A549 (cell line): ENCODE results near the gene DLG2. TPM values are rescaled to one million over a fixed set of nuclear protein-coding genes. Genes with fewer than 3 reads are reported as not detected.

Source experiments
- ATAC-seq, 2 experiments: fragments of 200-7000 bp in 1 of 2; fragments of >200 bp in 1 of 2; cut with Nextera tagmentation in 1 of 2; cut with Tn5 transposase in 1 of 2; 3 replicates each; pipeline versions ENCODE4 v1.8.0 to v1.9.1; 2018 to 2020; ENCODE audit warnings: mild to moderate bottlenecking in 1 of 2, moderate library complexity in 1 of 2
- CTCF ChIA-PET: fragments of 300-600 bp; sonication (Branson Sonifier 250); formaldehyde crosslinking; extraction: SDS; loops from one replicate; lab custom pipeline; 2021; ENCODE audit warnings: antibody characterized with exemption, inconsistent platforms; lab: Yijun Ruan, JAX
- POLR2A ChIA-PET: fragments of 350-600 bp; formaldehyde crosslinking; extraction: SDS; loops from one replicate; lab custom pipeline; 2021; ENCODE audit warnings: antibody characterized with exemption, inconsistent platforms; lab: Yijun Ruan, JAX
- DNase-seq, 2 experiments: peaks; one replicate each; pipeline versions ENCODE4 v3.0.0 to v3.0.0-alpha.2; 2011 to 2016; ENCODE audit warnings: low read depth in 1 of 2, low spot score in 1 of 2
- FAIRE-seq: peaks from 2 replicates; lab custom pipeline; 2011; peaks lifted over from hg19 to GRCh38; lab: Jason Lieb, UNC
- H3K27ac ChIP-seq, 2 experiments: fragments of >200 bp; sonication (Bioruptor Twin); formaldehyde crosslinking; 3 replicates each; pipeline ENCODE4 v1.5.1; 2016 to 2017
- H3K4me1 ChIP-seq: fragments of >200 bp; sonication (Bioruptor Twin); formaldehyde crosslinking; 3 replicates; pipeline ENCODE4 v1.6.1; 2016
- H3K4me2 ChIP-seq: fragments of >200 bp; sonication (Bioruptor Twin); formaldehyde crosslinking; 3 replicates; pipeline ENCODE4 v1.6.1; 2016
- H3K4me3 ChIP-seq: fragments of >200 bp; sonication (Bioruptor Twin); formaldehyde crosslinking; 3 replicates; pipeline ENCODE4 v1.5.1; 2016
- H3K9me3 ChIP-seq: fragments of >200 bp; sonication (Bioruptor Twin); formaldehyde crosslinking; 3 replicates; pipeline ENCODE4 v1.6.1; 2016
- CBX2 ChIP-seq: fragments of 200-600 bp; sonication (generic); IDR thresholded peaks from 2 replicates; pipeline ENCODE4 v1.6.1; 2016; ENCODE audit warnings: low read depth, mild to moderate bottlenecking, borderline replicate concordance
- ESRRA ChIP-seq: fragments of 150-350 bp; IDR thresholded peaks from 2 replicates; pipeline ENCODE4 v1.6.1; 2014; ENCODE audit warnings: mild to moderate bottlenecking, low read length, borderline replicate concordance
- FOSB ChIP-seq: fragments of 250-450 bp; sonication (Bioruptor Pico); IDR thresholded peaks from 2 replicates; pipeline ENCODE4 v1.5.0; 2020; ENCODE audit warnings: mild to moderate bottlenecking, moderate library complexity
- FOXS1 ChIP-seq: fragments of 250-450 bp; sonication (Bioruptor Pico); IDR thresholded peaks from 2 replicates; pipeline ENCODE4 v1.5.0; 2020; ENCODE audit warnings: mild to moderate bottlenecking, moderate library complexity
- HDAC2 ChIP-seq: fragments of 200-600 bp; sonication (generic); IDR thresholded peaks from 2 replicates; pipeline ENCODE4 v1.6.1; 2016
- HES2 ChIP-seq: fragments of >200 bp; sonication (Bioruptor Twin); formaldehyde crosslinking; IDR thresholded peaks from 2 replicates; pipeline ENCODE4 v1.6.1; 2016
- HOXB5 ChIP-seq: fragments of 250-450 bp; sonication (Bioruptor Pico); IDR thresholded peaks from 2 replicates; pipeline ENCODE4 v1.5.0; 2020; ENCODE audit warnings: mild to moderate bottlenecking, moderate library complexity
- KDM1A ChIP-seq: fragments of 200-600 bp; sonication (generic); IDR thresholded peaks from 2 replicates; pipeline ENCODE4 v1.6.1; 2016; ENCODE audit warnings: low read depth, mild to moderate bottlenecking
- KDM5A ChIP-seq: fragments of 200-600 bp; sonication (generic); IDR thresholded peaks from 2 replicates; pipeline ENCODE4 v1.6.1; 2016; ENCODE audit warnings: antibody characterized with exemption, mild to moderate bottlenecking
- MAFK ChIP-seq: fragments of 450-650 bp; IDR thresholded peaks from 2 replicates; pipeline ENCODE4 v1.6.1; 2014; ENCODE audit not compliant: partially characterized antibody
- MAX ChIP-seq: IDR thresholded peaks from 2 replicates; pipeline ENCODE4 v1.6.1; 2012
- NFE2L2 ChIP-seq: fragments of 150-350 bp; conservative IDR thresholded peaks from 2 replicates; pipeline ENCODE4 v1.6.1; 2014; ENCODE audit warnings: low read length
- PBX3 ChIP-seq: IDR thresholded peaks from 2 replicates; pipeline ENCODE4 v1.6.1; 2012
- POLR2AphosphoS2 ChIP-seq: conservative IDR thresholded peaks from 2 replicates; pipeline ENCODE4 v1.6.1; 2012; ENCODE audit warnings: low read length, improper control_type of control experiment, inconsistent platforms
- RAD21 ChIP-seq, 2 experiments: fragments of >200 bp in 1 of 2; sonication (Bioruptor Twin) in 1 of 2; formaldehyde crosslinking in 1 of 2; IDR thresholded peaks in 1 of 2; conservative IDR thresholded peaks in 1 of 2; 2 replicates in 1 of 2; 3 replicates in 1 of 2; pipeline ENCODE4 v1.6.1; 2012 to 2018; ENCODE audit warnings: inconsistent platforms in 1 of 2
- RCOR1 ChIP-seq: fragments of 150-350 bp; IDR thresholded peaks from 2 replicates; pipeline ENCODE4 v1.6.1; 2014; ENCODE audit warnings: antibody characterized with exemption, low read length, low read depth
- RFX5 ChIP-seq: fragments of 450-650 bp; IDR thresholded peaks from 2 replicates; pipeline ENCODE4 v1.7.1; 2014; ENCODE audit warnings: antibody characterized with exemption, mild to moderate bottlenecking, moderate library complexity
- SREBF2 ChIP-seq: fragments of 450-650 bp; IDR thresholded peaks from 2 replicates; pipeline ENCODE4 v1.6.1; 2014; ENCODE audit warnings: mild to moderate bottlenecking, moderate library complexity
- ZFP36 ChIP-seq: fragments of 450-650 bp; IDR thresholded peaks from 2 replicates; pipeline ENCODE4 v1.6.1; 2014; ENCODE audit warnings: borderline replicate concordance; ENCODE audit not compliant: partially characterized antibody
- WGBS: methylation state at CpG from one replicate; pipeline ENCODE4 v1.1.6; 2017; ENCODE audit errors: missing lambda C conversion rate; 5-methylcytosine and 5-hydroxymethylcytosine counted together
- polyA plus RNA-seq, 4 experiments: library from polyadenylated mRNA; depleted of rRNA in 3 of 4; stranded (reverse); fragments of >200 nt; fragmentation: RNase III in 1 of 4; extraction: RNeasy Plus Mini Kit Qiagen cat#74134 plus additional on column Dnase treatment in 1 of 4; gene quantifications; 2 replicates in 3 of 4; 3 replicates in 1 of 4; pipeline ENCODE4 v1.2.3, GENCODE V29; 2011 to 2017
- TF ChIP-seq, protein P1 (sequence below): fragments of 150-350 bp; IDR thresholded peaks from 2 replicates; pipeline ENCODE4 v1.6.1; 2014; ENCODE audit warnings: low read depth, mild to moderate bottlenecking, low read length

Gene DLG2
- polyA plus RNA-seq, 2 of the 4 experiments (the other 2 are of a cell fraction): 0.26 to 0.79 TPM

GRCh38 chr11:84061726-84062125 lies 1565.4 kb downstream of the DLG2 start:
- POLR2A ChIA-PET: no interaction called here
- FAIRE-seq: no peak
- CTCF ChIA-PET: no interaction called here
- DNase-seq: no peak
- H3K4me1 ChIP-seq: no peaks in the 10 kb centered on the region
- H3K4me3 ChIP-seq: no peak overlapping the region
- no peak overlapping the region for H3K27ac ChIP-seq
- 13% methylated on average over 1 of the region's 1 CpG for WGBS
- H3K4me2 ChIP-seq: no peak overlapping the region
- ATAC-seq: no peak
- no peaks in the 10 kb centered on the region for H3K9me3 ChIP-seq
- no peak for TF ChIP-seq POLR2AphosphoS2
- TF ChIP-seq KDM1A: no peak
- TF ChIP-seq RCOR1: no peak
- no peak for TF ChIP-seq HOXB5 (CRISPR knock-in tag)
- no peak for TF ChIP-seq HDAC2
- TF ChIP-seq KDM5A: no peak
- TF ChIP-seq MAFK: no peak

GRCh38 chr11:84056653-84057376 lies 1570.3 kb downstream of the DLG2 start:
- FAIRE-seq: no peak
- no peaks in the 10 kb centered on the region for H3K9me3 ChIP-seq
- no peak overlapping the region for H3K27ac ChIP-seq
- ChIA-PET POLR2A (no interaction called here), CTCF (no interaction called here)
- 19% methylated on average over 6 of the region's 6 CpGs for WGBS
- no peaks in the 10 kb centered on the region for H3K4me1 ChIP-seq
- H3K4me3 ChIP-seq: no peak overlapping the region
- no peak for TF ChIP-seq SREBF2
- no peak for TF ChIP-seq ESRRA
- TF ChIP-seq MAX: no peak
- peak; percentile 19 for TF ChIP-seq MAFK
- no peak for DNase-seq
- ATAC-seq: no peak
- H3K4me2 ChIP-seq: no peak overlapping the region

DNA sequence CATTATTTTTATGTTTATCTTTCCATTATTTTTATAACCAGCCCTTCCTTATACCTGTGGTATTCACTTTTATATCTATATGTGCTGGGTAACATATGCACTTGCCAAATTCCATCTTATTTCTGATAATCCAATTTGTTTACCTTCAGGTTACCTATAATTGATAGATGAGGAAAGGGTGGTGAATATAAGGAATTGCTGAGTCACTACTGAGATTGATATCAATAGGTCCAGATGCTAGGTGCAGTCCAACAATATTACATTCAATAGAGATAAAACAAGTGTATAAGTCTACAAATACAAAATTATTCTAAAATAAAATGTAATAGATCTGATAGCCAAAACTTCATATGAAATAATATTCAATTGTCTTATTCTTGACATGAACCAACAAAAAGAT lies 1582.0 kb downstream of the DLG2 start:
- Histone ChIP-seq H3K4me3 (no peak overlapping the region), H3K27ac (no peak overlapping the region), H3K9me3 (no peaks in the 10 kb centered on the region), H3K4me2 (no peak overlapping the region), H3K4me1 (no peaks in the 10 kb centered on the region)
- DNase-seq (no peak), FAIRE-seq (no peak), ATAC-seq (no peak)
- CTCF ChIA-PET: no interaction called here
- 0 out of 2 replicates have a peak, but pooled peaks have one; percentile 21 for TF ChIP-seq NFE2L2
- TF ChIP-seq ZFP36: no peak
- peak; percentile 21 for TF ChIP-seq MAFK
- no peak for TF ChIP-seq CBX2
- no peak for TF ChIP-seq PBX3
- no peak for TF ChIP-seq RFX5
- TF ChIP-seq RAD21 (conservative IDR thresholded peaks at IDR 0.05 in 1 of 2, IDR thresholded peaks at IDR 0.05 in 1 of 2): no peak
- TF ChIP-seq, protein P1, sequence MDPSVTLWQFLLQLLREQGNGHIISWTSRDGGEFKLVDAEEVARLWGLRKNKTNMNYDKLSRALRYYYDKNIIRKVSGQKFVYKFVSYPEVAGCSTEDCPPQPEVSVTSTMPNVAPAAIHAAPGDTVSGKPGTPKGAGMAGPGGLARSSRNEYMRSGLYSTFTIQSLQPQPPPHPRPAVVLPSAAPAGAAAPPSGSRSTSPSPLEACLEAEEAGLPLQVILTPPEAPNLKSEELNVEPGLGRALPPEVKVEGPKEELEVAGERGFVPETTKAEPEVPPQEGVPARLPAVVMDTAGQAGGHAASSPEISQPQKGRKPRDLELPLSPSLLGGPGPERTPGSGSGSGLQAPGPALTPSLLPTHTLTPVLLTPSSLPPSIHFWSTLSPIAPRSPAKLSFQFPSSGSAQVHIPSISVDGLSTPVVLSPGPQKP: no peak
- TF ChIP-seq FOSB (CRISPR knock-in tag): no peak
- no peak for TF ChIP-seq HES2
- no peak for TF ChIP-seq FOXS1 (CRISPR knock-in tag)
- POLR2A ChIA-PET: no interaction called here
